Stimulated activated CD4-positive, alpha-beta T cell treated with anti-CD3 and anti-CD28 coated beads, TNF-alpha, amount 100 ng/mL, for 24 hours (primary cell): ENCODE data around the gene SLC34A1.
A peak's percentile ranks its signal among the peaks of the same experiment; 100 is the strongest.

ENCODE experiments used
- DNase-seq, 3 experiments: peaks; one replicate each; pipeline ENCODE4 v3.0.0-alpha.2; 2020; ENCODE audit warnings: low read depth in 3 of 3

Gene SLC34A1

DNA sequence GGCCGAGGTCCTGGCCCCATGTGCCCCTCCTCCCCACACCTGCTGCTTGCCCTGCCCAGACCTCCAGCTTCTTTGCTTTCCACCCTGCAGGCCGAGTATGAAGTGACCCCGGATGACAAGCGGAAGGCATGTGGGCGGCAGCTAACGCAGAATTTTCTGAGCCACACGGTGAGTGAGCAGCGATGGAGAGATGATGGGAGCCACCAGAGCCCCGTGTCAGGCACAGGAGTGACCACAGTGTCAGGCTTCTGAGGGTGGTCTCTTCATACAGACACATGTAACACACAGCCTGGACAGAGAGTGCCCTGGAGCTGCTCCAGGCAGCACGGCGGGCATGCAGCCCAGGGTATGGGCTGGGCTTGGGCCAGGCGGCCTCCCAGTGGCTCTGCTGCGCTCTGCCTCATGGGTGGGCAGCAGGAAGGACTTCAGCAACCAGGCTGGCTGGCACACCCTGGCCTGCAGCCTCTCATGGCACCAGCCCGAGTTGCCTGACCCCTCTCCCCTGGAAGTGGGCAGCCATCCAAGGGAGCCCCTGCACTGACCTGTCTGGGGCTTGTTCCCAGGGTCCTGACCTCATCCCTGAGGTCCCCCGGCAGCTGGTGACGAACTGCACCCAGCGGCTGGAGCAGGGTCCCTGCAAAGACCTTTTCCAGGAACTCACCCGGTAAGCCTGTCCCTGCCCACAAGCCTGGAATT lies 48.1 kb downstream of the SLC34A1 start:
- DNase-seq, result peak in 1 of 3 experiments; percentile 67

DNA sequence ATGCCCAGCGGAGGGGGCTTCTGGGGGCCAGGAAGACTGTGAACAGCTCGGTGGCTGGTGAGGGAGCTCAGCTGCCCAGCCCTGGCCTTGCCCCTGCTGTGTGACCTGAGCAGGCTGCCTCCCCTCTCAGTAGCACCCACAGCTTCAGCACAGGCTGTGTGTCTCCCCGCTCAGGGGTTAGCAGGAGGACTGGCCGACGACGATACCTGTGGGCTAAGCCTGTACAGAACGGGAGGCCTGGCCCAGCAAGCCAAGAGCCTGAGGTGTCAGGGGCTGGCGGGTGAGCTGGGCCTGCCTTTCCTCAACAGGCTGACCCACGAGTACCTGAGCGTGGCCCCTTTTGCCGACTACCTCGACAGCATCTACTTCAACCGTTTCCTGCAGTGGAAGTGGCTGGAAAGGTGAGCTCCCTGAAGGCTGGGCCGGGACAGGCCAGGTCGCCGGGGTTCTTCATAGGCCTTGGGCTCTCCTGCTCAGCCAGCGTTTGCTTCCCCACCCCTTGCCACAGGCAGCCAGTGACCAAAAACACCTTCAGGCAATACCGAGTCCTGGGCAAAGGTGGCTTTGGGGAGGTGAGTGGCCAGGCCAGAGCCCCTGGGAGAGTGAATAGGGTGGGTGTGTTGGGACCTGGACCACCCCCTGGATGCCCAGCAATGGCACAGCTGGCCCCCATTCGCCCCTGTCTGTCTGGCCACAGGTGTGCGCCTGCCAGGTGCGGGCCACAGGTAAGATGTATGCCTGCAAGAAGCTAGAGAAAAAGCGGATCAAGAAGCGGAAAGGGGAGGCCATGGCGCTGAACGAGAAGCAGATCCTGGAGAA lies 48.8 kb downstream of the SLC34A1 start:
- DNase-seq, result no peak

DNA sequence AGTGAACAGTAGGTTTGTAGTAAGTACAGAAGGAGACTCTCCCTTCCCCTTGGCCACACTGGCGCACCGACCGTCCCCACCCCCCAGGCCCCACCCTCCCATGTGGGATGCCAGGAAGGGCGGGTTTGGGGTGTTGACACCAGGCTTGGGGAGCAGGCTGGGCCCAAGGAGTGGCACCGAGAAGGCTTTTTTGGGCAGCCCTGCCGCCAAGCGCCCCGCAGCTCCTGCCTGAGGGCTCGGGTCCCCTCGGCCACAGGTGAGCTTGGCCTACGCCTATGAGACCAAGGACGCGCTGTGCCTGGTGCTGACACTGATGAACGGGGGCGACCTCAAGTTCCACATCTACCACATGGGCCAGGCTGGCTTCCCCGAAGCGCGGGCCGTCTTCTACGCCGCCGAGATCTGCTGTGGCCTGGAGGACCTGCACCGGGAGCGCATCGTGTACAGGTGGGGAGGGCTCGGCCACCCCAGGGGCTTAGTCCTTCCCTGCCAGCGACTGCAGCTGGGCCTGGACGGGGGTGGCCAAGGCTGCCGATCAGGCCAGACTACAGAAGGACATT lies 49.5 kb downstream of the SLC34A1 start:
- no peak for DNase-seq

DNA sequence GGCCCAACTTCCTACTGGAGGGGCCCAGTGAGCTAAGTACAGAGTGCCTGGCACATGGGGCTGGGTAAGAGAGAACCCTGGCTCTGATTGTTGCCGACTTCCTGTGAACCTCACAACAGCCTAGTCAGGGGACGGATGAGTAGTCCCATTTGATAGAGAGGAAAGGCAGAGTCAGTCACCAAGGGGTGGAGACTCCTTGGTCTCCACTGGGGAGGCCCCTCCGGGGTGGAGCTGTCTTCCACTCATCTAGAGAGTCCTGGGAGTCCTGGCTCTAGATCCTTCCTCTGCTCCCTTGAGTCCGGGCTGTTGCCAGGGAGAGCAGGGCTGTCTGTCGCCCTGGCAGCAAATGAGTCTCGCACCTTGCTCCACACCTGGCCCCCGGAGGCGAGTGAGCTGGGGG lies 50.2 kb downstream of the SLC34A1 start:
- DNase-seq, result peak in 1 of 3 experiments; percentile 71

DNA sequence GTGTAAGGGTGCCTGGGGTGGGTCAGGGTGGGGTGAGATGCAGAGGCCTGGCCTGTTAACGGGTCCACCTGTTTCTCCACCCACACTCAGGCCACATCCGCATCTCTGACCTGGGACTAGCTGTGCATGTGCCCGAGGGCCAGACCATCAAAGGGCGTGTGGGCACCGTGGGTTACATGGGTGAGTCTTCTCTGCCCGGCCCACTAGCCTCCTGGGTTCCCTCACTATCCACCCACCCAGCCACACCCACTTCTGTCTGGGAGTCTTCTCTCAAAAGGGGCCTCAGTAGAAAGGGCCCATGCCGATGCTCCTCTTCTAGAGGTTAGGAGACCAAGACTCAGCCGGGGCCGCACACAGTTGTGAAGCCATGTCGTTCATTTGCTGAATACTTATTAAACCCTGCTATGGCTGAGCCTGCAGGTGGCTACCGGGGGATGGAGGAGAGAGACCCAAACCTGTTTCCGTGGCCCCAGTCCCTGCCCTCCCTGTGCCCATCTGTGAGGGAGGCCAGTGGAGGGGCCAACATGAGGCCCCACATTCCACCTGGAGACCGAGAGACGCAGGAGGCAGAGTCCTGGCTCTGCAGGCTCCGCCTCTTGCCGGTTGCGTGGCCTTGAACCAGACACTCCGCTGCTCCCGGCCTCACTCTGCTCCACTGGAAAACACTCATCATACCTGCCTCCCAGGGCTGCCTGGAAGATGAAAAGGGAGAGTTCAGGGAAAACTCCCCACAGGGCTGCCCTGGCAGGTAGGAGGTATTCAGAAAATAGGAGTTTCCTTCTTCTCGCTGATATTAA lies 50.9 kb downstream of the SLC34A1 start:
- DNase-seq, result no peak

DNA sequence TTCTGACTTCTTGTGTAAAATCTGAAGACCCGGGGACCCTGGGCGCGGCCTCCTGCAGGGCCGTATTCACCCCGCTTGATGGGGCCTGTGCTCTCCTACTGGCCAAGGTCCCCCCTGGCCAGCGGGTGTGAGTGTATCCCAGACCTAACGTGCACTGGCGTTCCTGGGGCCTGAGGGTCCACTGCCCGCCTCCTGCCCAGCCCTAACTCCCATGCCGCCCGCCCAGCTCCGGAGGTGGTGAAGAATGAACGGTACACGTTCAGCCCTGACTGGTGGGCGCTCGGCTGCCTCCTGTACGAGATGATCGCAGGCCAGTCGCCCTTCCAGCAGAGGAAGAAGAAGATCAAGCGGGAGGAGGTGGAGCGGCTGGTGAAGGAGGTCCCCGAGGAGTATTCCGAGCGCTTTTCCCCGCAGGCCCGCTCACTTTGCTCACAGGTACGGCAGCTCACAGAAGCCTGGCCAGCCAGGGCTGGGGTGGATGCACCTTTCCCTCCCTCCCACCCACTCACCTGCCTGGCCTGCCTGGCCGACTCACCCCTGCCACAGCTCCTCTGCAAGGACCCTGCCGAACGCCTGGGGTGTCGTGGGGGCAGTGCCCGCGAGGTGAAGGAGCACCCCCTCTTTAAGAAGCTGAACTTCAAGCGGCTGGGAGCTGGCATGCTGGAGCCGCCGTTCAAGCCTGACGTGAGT lies 51.8 kb downstream of the SLC34A1 start:
- no peak for DNase-seq

DNA sequence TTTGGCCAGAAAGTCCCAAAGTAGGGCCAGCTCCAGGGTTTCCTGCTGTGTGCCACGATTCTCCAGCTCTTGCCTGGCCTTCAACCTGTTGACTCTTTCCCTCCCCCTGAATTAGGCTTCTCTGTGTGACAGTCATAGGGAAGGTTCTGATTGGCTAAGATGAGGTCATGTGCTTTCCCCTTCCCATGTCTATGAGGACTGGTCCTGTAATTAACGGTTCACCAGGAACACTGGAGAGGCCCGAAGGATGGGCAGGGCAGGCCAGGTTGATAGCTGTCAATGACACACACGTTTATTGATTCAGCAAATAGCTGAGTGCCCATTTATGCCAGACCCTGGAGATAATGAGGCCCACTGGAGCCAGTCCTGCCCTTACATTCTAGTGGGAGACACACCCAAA lies 53.4 kb downstream of the SLC34A1 start:
- no peak for DNase-seq

DNA sequence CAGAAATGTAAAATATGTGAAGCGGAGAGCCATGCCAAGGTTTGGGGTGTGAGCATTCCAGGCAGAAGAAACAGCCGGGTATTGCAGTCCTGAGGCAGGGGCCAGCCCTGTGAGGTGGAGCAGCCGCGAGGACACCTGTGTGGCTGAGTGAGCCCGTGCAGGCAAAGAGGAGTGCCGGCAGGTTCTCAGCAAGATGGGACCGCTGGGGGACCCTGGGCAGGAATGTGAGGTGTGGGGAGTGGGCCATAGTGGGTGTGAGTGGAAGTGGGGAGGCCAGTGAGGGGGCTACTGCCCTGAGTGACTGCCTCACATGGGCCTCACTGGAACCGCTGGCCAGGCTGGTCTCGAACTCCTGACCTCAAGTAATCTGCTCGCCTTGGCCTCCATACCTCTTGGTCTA lies 54.2 kb downstream of the SLC34A1 start:
- DNase-seq, result no peak

DNA sequence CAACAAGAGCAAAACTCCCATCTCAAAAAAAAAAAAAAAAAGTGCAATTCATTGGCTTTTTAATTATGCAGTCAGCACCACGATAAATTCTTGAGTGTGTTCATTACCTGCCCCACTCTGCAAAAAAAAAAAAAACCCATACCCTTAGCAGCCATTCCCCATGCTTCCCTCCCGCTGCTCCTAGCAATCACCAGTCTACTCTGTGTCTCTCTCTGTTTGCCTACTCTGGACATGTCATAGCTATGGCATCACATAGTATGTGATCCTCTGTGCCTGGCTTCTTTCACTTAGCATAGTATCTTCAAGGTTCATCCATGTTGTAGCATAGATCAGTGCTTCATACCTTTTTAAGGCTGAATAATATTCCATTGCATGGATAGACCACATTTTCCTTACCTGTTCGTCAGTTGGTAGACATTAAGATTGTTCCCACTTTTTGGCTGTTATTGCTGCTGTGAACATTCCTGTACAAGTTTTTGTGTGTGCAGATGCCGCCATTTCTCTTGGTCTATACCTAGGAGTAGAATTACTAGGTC lies 55.4 kb downstream of the SLC34A1 start:
- DNase-seq, result no peak

DNA sequence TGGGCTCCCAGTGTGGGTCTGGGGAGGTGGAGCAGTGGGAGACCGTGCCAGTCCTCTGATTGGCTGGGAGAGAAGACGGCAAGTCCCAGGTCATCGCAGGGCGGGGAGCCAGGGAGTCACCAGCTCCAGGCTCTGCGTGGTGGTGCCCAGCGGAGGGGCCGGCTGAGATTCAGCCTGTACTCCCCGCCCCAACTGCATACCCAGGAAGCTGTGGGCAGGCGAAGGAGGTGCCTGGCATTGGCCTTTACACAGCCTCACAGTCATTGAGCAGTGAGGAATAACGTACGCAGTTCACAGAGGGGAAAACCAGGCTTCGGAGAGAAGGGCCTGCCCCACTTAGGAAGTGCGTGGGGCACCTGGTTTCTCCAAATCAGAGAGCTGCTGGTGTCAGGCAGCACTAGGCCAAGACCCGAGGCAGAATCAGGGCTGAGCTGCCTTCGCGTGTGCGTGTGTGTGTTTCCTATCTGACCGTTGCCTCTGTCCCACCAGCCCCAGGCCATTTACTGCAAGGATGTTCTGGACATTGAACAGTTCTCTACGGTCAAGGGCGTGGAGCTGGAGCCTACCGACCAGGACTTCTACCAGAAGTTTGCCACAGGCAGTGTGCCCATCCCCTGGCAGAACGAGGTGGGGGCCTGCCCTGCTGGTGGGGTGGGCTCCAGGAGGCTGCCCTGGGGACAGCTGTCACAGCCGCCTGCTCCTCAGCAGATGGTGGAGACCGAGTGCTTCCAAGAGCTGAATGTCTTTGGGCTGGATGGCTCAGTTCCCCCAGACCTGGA lies 56.2 kb downstream of the SLC34A1 start:
- no peak for DNase-seq

DNA sequence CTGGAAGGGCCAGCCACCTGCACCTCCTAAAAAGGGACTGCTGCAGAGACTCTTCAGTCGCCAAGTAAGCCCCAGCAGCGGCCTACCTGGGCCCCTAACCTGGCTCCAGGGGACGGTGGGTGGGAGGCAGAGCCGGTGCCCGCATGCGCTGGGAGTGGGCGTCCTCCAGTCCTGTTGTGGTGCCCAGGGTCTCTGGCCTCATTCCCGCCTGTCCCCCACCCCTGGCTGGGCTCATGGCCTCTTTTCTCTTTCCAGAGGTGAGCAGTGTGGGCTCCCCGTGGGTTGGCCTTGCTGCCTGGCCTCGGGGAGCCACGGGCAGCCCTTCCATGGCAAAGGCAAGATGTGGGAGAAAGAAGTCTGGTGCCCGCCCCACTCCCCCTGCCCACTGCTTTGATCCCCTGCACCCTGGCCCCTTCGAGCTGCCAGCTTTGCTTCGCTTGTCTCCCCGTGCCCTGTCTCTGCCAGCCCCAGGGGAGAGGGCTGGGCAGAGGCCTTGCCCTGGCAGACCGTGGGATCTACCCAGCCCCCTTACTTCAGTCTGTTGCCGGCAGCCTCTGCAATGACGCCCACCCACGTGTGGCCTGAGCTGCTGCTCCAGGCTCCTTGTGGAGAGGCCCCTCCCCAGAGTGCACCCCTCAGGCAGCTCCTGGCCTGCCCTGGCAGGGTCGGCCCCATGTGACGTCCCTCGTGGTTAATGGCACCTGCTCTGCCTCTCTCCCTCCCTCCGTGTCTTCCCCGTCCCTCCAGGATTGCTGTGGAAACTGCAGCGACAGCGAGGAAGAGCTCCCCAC lies 57.0 kb downstream of the SLC34A1 start:
- DNase-seq, result no peak

DNA sequence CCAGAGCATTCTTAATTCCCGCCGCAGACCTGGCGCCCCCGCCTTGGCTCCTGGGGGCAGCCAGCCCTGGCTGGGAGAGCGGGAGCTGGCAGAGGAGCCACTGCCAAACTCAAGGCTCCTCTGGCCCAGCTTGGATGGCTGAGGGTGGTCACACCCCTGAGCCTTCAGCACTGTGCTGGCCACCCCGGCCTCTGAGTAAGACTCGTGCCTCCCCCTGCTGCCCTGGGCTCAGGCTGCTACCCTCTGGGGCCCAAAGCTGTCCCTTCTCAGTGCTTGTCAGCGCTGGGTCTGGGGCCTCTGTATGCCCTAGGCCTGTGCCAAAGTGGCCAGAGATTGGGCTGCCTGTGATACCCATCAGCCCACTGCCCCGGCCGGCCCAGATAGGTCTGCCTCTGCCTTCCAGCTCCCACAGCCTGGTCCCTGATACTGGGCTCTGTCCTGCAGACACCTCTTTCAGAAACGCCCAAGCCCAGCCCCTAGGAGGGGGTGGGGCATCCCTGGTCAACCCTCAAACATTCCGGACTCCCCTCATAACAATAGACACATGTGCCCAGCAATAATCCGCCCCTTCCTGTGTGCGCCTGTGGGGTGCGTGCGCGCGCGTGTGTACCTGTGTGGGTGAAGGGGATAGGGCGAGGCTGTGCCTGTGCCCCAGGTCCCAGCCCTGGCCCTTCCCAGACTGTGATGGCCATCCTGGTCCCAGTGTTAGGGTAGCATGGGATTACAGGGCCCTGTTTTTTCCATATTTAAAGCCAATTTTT lies 58.0 kb downstream of the SLC34A1 start:
- no peak for DNase-seq

DNA sequence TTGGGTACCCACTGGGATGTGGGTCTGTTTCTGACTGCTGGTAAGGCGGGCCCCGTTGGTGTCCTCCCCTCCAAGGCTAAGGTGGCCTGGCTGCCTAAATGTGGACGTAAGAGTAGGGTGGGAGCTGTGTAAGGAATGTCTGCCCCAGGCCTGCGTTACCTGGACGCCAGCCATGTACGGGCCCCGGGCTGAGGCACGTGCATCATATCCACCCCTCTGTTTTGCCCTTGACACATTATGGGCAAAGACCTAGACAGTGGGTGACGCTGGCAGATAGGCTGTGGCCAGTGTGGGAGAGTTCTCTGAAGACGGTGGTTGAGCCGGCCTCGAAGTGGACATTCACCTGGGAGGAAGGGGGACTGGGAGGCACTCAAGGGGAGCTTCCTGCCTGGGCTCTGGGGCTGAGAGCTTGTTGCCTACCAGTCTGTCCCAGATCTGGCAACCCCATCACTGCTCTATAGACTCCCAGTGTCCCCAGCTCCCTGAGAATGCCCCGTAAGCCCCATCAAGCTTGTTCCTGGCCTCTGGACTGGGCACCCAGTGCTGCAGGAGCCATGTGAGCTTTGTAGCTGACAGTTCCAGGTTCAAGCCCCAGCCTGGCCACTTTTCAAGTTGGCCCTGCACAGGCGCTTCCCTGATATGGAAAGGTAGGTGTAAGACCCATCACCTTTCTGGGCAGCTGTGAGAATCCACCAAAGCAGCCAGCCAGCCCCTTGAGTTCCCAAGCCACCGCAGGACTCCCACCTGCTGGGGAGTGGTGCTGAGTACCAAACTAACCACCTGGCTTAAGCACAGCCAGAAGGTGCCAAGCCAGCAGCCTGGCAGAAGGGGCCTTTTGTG lies 59.1 kb downstream of the SLC34A1 start:
- no peak for DNase-seq

DNA sequence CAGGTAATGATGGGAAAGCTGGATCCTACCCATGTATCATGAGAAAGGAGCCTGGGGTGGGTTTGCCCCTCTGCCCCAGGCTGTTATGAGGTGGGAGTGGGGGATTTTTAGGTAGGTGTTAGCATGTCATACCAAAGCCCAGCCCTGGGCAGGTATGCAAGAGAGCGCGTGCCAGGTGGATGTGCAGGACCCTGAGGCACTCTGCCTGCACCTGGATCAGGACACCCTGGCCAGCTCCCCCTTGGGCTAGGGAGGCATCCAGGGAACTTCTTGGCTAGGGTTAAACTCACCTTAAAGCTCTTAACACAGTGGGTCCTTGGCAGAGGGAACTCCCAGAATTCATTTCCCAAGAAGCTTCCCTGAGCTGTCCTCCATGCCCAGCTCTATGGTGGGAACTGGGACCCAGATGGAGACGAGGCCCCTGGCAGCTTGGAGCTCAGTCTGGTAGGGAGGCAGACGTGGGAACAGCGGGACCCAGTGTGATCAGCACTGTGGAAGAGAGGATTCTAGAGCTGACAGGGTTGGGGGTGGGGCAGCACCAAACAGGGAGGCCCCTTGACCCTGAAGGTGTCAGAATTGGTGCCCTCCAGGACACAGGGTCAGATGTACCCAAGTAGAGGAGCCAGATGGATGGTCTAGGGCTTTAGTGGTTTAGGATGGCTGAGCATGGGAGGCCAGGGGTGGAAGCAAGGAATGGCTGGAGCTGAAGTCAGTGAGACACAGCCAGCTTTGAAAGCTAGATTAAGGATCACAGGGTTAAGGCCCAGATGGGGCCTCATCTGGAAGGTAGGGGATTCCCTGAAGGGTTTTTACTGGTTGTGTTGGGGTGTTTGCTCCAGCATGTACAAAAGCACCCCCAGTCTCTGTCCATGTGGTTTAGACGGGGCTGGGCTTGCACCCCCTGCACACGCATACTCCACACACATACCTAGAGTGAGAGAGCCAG lies 60.1 kb downstream of the SLC34A1 start:
- no peak for DNase-seq

DNA sequence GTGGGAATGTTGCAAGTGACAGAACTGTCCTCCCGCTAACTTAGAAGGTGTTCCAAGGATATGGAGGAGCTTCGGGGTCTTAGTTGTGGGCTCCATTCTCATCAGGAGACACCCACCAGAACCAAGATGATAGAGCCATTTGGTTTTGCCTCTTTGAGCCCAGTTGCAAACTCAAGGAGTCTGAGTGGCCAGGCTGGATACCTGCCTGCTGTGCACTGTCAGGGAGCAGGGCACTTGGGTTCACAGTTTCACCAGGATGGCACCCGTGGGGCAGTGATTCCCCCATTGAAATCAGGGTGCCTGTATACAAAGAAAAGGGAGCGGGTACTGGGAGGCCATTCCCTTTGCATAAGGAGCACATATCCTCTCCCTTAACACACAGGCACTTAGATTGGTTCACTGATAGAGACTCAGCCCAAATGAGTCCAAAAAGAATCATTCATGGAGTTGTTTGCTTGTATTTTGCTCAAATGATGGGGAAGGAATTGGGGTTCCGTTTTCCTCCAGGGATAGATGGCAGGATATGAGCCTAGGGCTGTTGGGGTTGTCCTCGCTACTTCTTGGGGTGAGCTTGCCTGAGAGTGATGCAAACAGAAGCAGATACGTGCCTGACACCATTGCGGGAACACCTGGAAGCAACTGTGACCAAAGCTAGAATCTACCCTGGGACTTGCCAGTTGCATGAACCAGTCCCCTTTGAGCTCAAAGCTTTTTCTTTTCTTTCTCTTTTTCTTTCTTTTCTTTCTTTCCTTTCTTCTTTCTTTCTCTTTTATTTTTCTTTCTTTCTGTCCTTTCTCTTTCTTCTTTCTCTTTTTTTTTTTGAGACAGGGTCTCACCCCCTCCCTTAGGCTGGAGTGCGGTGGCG lies 61.0 kb downstream of the SLC34A1 start:
- DNase-seq, result no peak

DNA sequence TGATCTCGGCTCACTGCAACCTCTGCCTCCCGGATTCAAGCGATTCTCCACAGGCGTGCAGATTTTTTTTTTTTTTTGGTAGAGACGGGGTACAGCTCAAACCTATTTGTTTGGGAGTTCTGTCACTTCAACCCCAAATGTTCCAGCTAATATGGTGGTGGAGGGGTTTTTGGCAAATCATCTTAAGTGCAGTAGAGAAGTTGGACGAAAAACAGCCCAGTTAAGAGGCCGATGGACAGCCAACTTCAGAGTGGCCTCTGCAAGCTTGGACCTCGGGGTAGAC lies 61.6 kb downstream of the SLC34A1 start:
- no peak for DNase-seq
